GM10266 (cell line): Measurements from ENCODE around the gene CRELD2.

ENCODE experiments used
- DNase-seq: peaks from one replicate; pipeline ENCODE4 v3.0.0; 2012; ENCODE audit errors: extremely low spot score
- CTCF ChIP-seq: IDR thresholded peaks from 2 replicates; pipeline ENCODE4 v1.5.1; 2012; ENCODE audit warnings: mild to moderate bottlenecking, low read depth; ENCODE audit not compliant: control insufficient read depth, insufficient read depth; ENCODE audit errors: missing control alignments

Gene CRELD2

DNA sequence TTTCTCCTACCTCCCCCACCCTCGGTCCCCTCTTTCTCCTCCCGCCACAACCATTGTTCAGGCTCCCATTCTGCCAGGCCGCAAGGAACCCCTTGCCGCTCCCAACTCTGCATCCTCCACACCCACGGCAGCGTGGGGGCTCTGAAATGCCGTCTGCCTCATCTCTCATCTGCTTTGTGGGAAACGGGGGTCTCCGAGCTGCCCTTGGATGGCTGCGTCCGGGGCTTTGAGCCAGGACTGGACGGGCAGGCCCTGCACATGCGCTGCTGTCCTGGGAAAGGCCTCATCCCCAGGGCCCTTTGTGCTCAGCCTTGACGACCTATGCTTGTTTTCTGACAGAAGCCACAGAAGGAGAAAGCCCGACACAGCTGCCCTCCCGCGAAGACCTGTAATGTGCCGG, 8.5 kb downstream of the CRELD2 start:
- DNase-seq: no peak
- TF ChIP-seq CTCF: no peak

DNA sequence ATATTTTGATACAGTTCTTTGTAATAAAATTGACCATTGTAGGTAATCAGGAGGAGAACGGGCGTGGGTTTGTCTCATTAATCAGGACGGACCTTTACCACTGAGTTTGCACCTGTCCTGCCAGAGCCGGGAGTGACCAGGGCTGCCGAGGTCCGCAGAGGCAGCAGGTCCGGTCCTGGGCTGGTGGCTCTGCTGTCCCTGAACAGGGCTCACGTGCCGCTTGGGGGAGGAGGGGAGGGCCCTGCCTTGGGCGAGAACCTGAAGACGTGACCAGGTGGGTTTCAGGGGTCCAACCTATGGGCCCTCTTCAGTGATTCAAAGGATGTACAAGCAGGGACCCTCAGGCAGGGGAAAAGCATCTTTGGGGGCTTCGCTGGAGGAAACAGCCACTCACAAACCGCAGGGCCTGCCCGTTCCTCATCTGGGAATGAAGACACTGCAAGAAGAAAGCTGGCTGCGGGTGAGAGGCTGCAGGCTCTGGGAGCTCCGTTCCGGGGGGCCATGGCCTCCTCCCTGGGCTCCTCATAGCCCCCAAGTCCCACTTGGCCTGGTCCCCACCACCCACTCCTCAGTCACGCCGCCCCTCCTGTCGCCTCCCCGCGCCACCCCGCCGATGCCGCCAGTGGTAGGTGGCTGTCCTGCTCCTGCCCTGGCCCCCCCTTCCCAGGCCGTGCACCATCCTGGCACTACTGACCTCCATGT, 9.2 kb downstream of the CRELD2 start:
- TF ChIP-seq CTCF: no peak
- DNase-seq: no peak

GRCh38 chr22:49928185-49928495, 9.7 kb downstream of the CRELD2 start:
- TF ChIP-seq CTCF: no peak
- no peak for DNase-seq

GRCh38 chr22:49928555-49929210, 10.2 kb downstream of the CRELD2 start:
- no peak for TF ChIP-seq CTCF
- no peak for DNase-seq

DNA sequence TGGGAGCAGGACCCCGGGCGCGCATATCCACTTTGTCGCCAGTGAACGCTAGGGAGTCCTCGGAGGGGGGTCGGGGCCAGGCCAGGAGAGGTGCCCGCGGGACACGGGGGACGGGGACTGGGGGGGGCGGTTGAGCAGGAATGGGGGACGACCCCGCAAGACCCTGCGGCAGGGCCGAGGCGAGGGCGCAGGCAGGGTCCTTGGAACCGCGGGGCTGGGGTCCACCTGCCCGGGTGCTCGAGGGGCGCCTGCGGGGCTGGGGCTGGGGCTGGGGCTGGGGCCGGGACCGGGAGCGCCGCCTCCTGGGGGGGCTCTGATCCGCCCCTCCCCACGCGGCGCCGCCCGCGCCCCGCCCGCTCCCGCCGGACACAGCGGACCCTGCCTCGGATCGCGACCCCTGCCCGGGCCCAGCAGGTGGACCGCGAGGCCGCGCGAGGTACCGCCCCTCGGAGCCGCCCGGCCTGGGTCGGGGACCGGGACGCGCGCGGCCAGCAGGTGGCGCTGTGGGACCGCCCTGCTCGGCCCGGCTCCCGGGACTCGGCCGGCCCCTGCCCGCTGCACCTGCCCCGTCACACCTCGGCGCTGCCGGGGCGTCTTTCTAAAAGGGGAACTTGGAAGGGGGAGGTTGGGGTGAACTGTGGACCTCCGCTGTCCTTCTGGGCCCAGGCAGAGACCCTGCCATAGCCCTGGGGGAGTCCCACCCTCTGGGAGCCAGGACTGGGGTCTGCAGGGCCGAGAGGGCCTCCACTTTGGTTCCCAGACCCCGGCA, 11.0 kb downstream of the CRELD2 start:
- DNase-seq: peak; percentile 91
- TF ChIP-seq CTCF: peak; percentile 95

GRCh38 chr22:49929994-49930575, 11.7 kb downstream of the CRELD2 start:
- TF ChIP-seq CTCF: no peak
- DNase-seq: no peak
